GM21381 (cell line): Measurements from ENCODE around the gene CXCL9.
A peak's percentile ranks its signal among the peaks of the same experiment; 100 is the strongest.
"Not testable (repeated sequence)": the region's sequence is repeated elsewhere in the genome, so short reads cannot be mapped to it uniquely, and the experiment has no call there.

Source experiments
- ATAC-seq: cut with Tn5 transposase; IDR thresholded peaks from one replicate; pipeline ENCODE4 v1.9.1; 2021; ENCODE audit warnings: mild to moderate bottlenecking, moderate library complexity; ENCODE audit not compliant: unreplicated experiment

Gene CXCL9

GRCh38 chr4:76007089-76007862 lies at the start of gene CXCL9:
Gene CXCL9 (minus strand): TSS chr4:76007509. CDS start chr4:76007449, 60 bp downstream.
- ATAC-seq, result no peak

- ATAC-seq, result no peak
These were observed 48.1 kb upstream of the CXCL9 start for GRCh38 chr4:76055421-76055820.

GRCh38 chr4:76055016-76055415 lies 47.7 kb upstream of the CXCL9 start:
- peak; percentile 88 for ATAC-seq

- ATAC-seq, result no peak
These were observed 46.4 kb upstream of the CXCL9 start for GRCh38 chr4:76053730-76054129.

GRCh38 chr4:76050560-76051050 lies 43.3 kb upstream of the CXCL9 start:
- not testable (repeated sequence) for ATAC-seq

GRCh38 chr4:76049860-76050416 lies 42.6 kb upstream of the CXCL9 start:
- not testable (repeated sequence) for ATAC-seq

GRCh38 chr4:76044686-76045085 lies 37.4 kb upstream of the CXCL9 start:
- ATAC-seq, result not testable (repeated sequence)

DNA sequence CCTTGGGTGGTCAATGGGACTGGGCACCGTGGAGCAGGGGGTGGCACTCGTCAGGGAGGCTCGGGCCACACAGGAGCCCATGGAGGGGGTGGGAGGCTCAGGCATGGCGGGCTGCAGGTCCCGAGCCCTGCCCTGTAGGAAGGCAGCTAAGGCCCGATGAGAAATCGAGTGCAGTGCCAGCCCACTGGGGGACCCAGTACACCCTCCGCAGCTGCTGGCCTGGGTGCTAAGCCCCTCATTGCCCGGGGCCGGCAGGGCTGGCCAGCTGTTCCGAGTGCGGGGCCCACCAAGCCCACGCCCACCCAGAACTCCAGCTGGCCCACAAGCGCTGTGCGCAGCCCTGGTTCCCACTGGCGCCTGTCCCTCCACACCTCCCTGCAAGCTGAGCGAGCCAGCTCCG lies 36.0 kb upstream of the CXCL9 start:
- not testable (repeated sequence) for ATAC-seq

GRCh38 chr4:76042241-76042998 lies 35.1 kb upstream of the CXCL9 start:
- not testable (repeated sequence) for ATAC-seq

- no peak for ATAC-seq
These were observed 29.5 kb upstream of the CXCL9 start for GRCh38 chr4:76036855-76037254.

DNA sequence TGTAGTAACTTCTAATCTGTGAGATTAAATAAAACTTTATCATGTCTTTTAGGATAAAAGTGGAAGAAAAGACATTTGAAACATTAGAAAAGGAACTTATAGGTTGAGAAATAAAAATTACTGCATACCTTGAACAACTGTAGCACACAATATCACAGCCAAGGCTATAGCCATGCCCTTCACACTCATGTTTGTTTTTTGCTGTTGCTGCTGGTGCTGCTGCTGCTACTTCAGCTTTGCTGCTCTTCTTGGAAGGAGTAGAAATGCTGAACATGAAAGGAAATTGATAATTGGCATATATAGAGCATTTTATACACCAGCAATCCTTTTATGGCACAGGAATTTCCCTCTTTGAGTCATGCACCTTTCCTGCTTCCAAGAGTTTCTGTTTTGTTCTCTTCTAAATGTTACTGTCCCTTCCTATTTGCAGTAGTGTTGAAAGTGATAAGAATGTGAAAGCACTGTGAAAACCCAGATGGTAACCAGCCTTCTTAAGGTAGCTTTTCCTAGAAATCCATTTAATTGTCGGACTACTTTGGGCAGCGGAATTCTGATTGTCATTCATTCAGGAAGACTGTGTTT lies 28.6 kb upstream of the CXCL9 start, which contains the start of gene CXCL11:
CXCL11 (minus strand) TSS at position 272 of the 582 bp plus-strand sequence; CDS start at position 189, 83 bp downstream.
- ATAC-seq, result no peak

DNA sequence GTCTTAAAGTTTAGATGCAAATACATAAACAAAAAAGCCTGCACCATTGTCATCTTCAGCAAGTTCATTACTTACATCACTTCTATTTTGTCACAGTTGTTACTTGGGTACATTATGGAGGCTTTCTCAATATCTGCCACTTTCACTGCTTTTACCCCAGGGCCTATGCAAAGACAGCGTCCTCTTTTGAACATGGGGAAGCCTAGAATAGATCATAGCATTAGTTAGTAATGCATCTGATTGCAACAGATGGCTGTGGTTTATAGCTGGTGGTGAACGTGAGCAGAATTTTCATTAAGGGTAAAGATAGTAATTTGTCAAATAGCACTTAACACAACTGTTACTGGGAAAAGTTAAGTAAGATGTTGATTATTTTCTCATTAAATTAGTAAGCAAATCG lies 27.8 kb upstream of the CXCL9 start:
- no peak for ATAC-seq

DNA sequence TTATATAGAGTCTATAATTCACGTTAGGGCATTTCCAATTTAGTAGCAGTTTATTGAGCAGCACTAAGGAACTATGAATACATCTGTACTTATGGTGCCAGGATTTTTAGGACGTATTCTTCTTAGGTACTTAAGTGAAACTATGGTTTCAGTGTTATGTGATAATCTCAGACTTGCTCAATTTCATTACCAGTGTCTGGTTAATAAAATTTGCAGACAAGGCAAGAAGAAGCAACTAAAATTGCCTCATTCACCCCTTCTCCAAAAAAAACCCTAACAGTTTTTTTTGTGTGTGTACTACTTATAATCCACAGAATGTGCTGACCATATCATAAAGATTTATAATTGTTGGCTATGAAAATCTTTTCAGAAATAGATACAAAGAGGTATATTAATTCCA lies 22.0 kb upstream of the CXCL9 start:
- ATAC-seq, result no peak

- ATAC-seq, result no peak
These were observed 21.0 kb upstream of the CXCL9 start for GRCh38 chr4:76028350-76028765.

DNA sequence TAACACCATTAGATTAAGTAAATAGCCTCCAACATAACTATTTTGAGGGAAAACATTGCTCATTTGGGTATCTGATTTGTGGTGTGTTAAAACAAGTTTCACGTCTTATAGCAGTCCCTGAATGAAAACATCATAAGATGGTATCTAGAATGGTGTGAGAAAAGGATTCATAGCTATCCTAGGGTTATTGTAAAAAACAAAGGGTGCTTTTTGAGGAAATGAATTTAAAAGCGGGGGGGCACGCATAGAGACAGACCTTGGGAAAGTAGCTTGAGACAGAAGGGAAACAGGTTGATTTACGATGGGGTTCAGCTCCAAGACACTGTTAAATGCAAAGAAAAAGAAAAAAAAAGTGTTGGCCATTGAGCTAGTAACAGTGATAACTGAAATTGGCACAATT lies 16.8 kb upstream of the CXCL9 start:
- no peak for ATAC-seq

GRCh38 chr4:76023389-76023788 lies 16.1 kb upstream of the CXCL9 start, which contains the start of gene CXCL10:
Gene CXCL10 (minus strand): TSS chr4:76023497. CDS start chr4:76023431, 66 bp downstream.
- ATAC-seq, result no peak

- ATAC-seq, result no peak
These were observed 15.4 kb upstream of the CXCL9 start for GRCh38 chr4:76022677-76023076.

GRCh38 chr4:76022031-76022430 lies 14.7 kb upstream of the CXCL9 start:
- no peak for ATAC-seq

- no peak for ATAC-seq
These were observed 9.9 kb upstream of the CXCL9 start for GRCh38 chr4:76017056-76017686.

GRCh38 chr4:76016393-76016792 lies 9.1 kb upstream of the CXCL9 start:
- peak; percentile 62 for ATAC-seq

- no peak for ATAC-seq
These were observed 6.2 kb upstream of the CXCL9 start for GRCh38 chr4:76013540-76013939.
